ENCODE results near the gene UBAC2.
A peak's percentile ranks its signal among the peaks of the same experiment; 100 is the strongest.

The UBAC2 gene

GRCh38 chr13:99280166-99280565 lies 79.5 kb downstream of the UBAC2 start:
- intact Hi-C loops (cut with DNase I) = no loop called here
- DNase-seq = peak in 12 of 42 donors; percentile 9 to 62 (median 35)

DNA sequence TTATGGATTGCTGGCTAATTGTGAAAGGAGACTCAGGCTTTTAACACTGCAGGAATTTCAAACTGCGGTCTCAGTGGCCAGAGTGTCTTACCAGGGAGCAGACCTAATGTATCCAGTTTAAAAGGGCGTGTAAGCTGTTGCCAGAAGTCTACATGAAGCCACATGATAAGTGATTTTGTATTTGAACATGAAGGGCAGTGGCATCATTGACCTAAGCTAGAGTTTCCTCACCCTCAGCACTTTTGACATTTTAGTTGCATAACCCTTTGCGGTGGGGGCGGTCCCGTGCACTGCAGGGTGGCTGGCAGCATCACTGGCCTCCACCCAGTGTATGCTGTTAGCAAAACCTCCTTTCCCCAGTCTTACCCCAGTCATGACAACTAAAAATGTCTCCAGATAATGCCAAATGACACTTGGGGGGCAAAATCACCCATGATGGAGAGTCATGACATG lies 81.2 kb downstream of the UBAC2 start:
- intact Hi-C loops (cut with DNase I) = no loop called here
- peak in 7 of 42 donors; percentile 18 to 46 (median 30) for DNase-seq

DNA sequence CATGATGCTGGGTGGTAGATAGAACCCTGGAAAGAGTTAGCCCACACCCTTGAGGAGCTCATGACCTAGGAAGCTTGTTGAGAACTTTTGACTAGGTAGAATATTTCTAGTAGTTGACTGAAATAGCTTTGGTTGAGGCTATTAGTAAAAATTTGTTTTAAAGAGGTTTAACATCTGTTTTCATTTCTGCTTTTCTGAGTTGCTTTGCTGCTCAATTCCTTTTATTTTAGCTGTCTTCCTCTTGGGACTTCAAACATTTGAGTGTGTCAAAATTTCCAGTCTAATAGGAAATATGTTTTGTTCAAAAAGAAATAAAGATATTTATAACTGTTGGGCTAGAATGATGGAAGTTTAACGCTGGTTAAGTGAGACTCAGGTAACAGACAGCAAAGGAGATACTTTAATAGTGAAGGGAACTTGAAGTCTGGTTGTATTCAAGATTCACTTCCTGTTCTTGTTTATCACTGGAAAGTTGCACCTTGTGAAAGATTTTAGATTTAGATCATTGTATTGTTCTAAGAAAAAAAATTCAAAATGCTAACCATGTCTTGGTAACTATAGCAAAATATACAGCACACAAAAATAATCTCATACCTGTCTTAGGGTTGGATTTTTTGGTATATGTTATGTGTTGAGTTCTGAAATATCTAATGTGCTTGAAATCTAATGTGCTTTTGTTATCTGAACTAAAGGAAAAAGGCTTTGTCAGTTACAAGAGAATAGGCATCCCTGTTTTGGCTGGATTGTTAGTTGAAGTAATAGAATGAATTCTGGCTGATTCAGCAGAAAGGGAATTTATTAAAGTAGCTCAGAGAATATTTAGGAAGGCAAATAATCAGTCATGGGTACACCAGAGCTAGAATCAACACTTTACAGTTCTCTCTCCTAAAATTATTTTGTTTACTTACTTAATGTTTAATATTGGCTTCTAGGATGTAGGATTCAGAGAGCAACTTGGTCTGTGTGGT lies 81.9 kb downstream of the UBAC2 start:
- DNase-seq = no peak
- intact Hi-C loops (cut with DNase I) = no loop called here

- intact Hi-C loops (cut with DNase I) = no loop called here
- no peak for DNase-seq
Measured at GRCh38 chr13:99285432-99286182, 85.0 kb downstream of the UBAC2 start.

- intact Hi-C loops (cut with DNase I) = no loop called here
- no peak for DNase-seq
Measured at GRCh38 chr13:99287551-99287950, 86.9 kb downstream of the UBAC2 start.

DNA sequence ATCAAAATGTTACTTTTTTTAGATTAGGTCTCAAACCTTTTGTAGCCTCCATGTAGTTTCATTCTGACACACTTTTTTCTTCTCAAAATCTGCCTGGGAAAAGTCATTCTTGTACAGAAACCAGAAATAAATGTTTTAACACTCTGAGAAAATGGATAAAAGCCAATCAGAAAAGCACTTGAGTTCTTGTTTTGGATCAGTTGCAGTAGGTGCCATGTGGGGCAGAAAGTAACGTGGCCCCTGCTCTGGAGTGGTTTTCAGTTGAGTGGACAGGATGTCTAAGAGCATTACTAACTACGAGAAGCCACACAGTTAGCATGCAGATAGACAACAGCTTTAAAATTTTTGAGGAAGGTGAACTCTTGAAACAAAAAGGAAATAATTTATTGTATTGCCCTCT lies 87.4 kb downstream of the UBAC2 start:
- intact Hi-C loops (cut with DNase I) = no loop called here
- no peak for DNase-seq

GRCh38 chr13:99289271-99289670 lies 88.6 kb downstream of the UBAC2 start:
- no peak for DNase-seq
- intact Hi-C loops (cut with DNase I) = no loop called here

- intact Hi-C loops (cut with DNase I) = no loop called here
- DNase-seq = no peak
Measured at GRCh38 chr13:99289674-99290337, 89.2 kb downstream of the UBAC2 start.

DNA sequence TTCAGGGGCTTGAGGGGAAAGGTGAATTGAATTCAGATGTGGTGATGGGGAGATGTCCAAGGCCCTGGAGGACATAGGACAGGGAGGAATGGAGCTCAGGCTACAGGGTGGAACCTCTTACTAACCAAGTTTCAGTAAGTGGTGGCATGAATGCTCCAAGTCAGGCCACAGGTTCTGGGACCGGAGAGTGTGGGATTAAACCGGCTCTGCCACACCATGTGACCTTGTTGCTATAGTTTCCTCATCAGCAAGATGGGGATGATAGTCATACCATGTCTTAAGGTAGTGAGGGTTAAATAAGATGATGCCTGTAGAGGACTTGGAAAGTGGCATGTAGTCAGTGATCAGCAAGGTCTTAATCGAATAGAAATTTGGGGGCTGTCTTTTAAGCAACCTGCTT lies 90.2 kb downstream of the UBAC2 start:
- intact Hi-C loops (cut with DNase I) = no loop called here
- no peak for DNase-seq

GRCh38 chr13:99293178-99293577 lies 92.5 kb downstream of the UBAC2 start:
- intact Hi-C loops (cut with DNase I) = no loop called here
- no peak for DNase-seq

- intact Hi-C loops (cut with DNase I) = no loop called here
- DNase-seq = no peak
Measured at GRCh38 chr13:99294198-99294597, 93.5 kb downstream of the UBAC2 start.

DNA sequence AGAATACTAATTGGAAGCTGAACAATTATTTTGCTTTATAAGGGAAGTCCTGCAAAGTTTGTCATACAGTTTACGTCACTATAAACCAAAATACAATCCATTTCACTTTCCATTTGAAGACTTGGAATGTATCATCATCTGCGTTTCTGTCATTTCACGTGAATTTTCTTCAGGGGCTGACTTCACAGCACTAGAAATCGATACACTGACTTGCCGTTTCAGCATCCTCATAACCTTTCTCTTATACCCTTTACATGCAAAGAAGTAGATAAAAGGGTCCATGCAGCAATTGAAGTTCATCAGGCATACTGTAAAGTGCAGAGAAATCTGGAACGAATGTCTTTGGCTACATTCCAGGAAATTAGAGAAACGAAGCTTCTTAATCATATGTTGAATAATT lies 94.3 kb downstream of the UBAC2 start:
- intact Hi-C loops (cut with DNase I) = no loop called here
- no peak for DNase-seq

- intact Hi-C loops (cut with DNase I) = no loop called here
- no peak for DNase-seq
Measured at GRCh38 chr13:99295488-99296252, 95.0 kb downstream of the UBAC2 start.

DNA sequence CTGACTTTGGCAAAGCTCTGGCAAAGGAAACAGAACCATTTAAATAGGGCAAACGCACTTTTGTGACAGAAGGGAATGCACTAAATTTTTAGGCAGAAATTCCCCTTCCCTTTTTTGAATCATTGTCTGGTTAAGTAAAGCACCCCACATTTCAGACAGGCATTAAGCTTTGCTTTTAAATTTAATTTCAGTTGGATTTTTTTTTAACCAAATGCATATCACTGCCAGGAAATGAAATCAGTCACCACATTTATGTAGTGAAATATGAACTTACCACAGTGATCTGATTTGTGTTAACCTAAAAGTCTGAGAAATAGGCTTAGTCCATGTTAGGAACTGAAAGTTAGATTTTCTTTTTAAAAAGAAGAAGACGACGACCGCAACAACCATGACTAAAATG lies 95.7 kb downstream of the UBAC2 start:
- intact Hi-C loops (cut with DNase I) = no loop called here
- DNase-seq = no peak

GRCh38 chr13:99297331-99297730 lies 96.7 kb downstream of the UBAC2 start:
- intact Hi-C loops (cut with DNase I) = no loop called here
- DNase-seq = no peak

GRCh38 chr13:99298056-99298455 lies 97.4 kb downstream of the UBAC2 start:
- DNase-seq = no peak
- intact Hi-C loops (cut with DNase I) = no loop called here

- intact Hi-C loops (cut with DNase I) = no loop called here
- no peak for DNase-seq
Measured at GRCh38 chr13:99299256-99299919, 98.7 kb downstream of the UBAC2 start.

DNA sequence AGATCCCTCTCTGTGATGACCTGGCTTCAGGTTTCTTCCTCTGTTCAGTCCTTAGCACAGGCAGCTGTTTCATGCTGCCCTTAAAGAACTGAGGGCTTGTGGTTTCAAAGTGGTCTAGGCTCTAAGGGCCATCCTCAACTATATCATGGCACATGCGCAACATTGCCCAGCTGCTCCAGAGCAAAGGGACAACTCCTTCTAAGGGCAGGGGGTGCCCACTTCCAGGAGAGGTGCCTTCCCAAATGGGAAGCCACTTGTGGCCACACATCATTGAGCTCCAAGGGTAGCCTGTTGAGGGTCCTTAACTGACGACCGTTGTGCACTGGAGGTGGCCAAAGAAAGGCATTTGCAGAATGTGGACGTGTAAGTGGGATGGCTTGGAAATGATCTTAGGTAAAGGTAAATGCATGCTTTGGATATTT lies 99.3 kb downstream of the UBAC2 start:
- intact Hi-C loops (cut with DNase I) = no loop called here
- DNase-seq = no peak
